OCI-LY7 (cell line): ENCODE measurements around the gene PHLDB1. TPM values are rescaled to one million over a fixed set of nuclear protein-coding genes. Genes with fewer than 3 reads are reported as not detected.

Experiments
- BruUV-seq: library from RNA; stranded (reverse); fragments of 400-500 nt; replicated peaks from 2 replicates; lab custom pipeline; 2021; lab: Mats Ljungman, UMichigan
- CTCF ChIA-PET: fragments of 300-600 bp; sonication (Branson Sonifier 250); formaldehyde crosslinking; loops from one replicate; lab custom pipeline; 2022; ENCODE audit warnings: antibody characterized with exemption; ENCODE audit not compliant: unreplicated experiment; lab: Charles Lee
- POLR2A ChIA-PET: fragments of 300-600 bp; sonication (Branson Sonifier 250); formaldehyde crosslinking; loops from one replicate; lab custom pipeline; 2022; ENCODE audit warnings: antibody characterized with exemption; lab: Charles Lee
- DNase-seq: peaks from one replicate; pipeline ENCODE4 v3.0.0-alpha.2; 2015; ENCODE audit warnings: low spot score
- H2AFZ ChIP-seq: fragments of 200-600 bp; sonication (generic), shearing (Covaris generic); 2 replicates; pipeline ENCODE4 v1.6.1; 2014; ENCODE audit warnings: mild to moderate bottlenecking, antibody characterized with exemption, low read length, moderate library complexity
- H3K27ac ChIP-seq: fragments of 200-600 bp; sonication (generic); 2 replicates; pipeline ENCODE4 v1.5.1; 2014; ENCODE audit warnings: mixed run types, low read depth, mild to moderate bottlenecking, moderate library complexity, low read length, inconsistent platforms; ENCODE audit not compliant: poor library complexity, severe bottlenecking
- H3K36me3 ChIP-seq: fragments of 200-600 bp; sonication (generic); 2 replicates; pipeline ENCODE4 v1.6.1; 2014; ENCODE audit warnings: mild to moderate bottlenecking, antibody characterized with exemption, low read length, moderate library complexity, mixed read lengths; ENCODE audit not compliant: insufficient read depth
- H3K4me1 ChIP-seq: fragments of 200-600 bp; sonication (generic); 2 replicates; pipeline ENCODE4 v1.5.1; 2014; ENCODE audit warnings: mild to moderate bottlenecking, low read length; ENCODE audit not compliant: insufficient read depth, poor library complexity, severe bottlenecking
- H3K4me2 ChIP-seq: fragments of 200-600 bp; sonication (generic); 2 replicates; pipeline ENCODE4 v1.6.1; 2014; ENCODE audit warnings: mild to moderate bottlenecking, low read length
- H3K4me3 ChIP-seq: fragments of 200-600 bp; sonication (generic); 2 replicates; pipeline ENCODE4 v1.5.1; 2014; ENCODE audit warnings: mild to moderate bottlenecking, low read depth, low read length; ENCODE audit not compliant: poor library complexity, severe bottlenecking
- H3K79me2 ChIP-seq: fragments of 200-600 bp; sonication (generic); 2 replicates; pipeline ENCODE4 v1.6.1; 2016; ENCODE audit warnings: low read depth, mild to moderate bottlenecking, low read length, moderate library complexity, mixed read lengths; ENCODE audit not compliant: insufficient read depth
- H3K9me2 ChIP-seq: fragments of 200-600 bp; sonication (generic); 2 replicates; pipeline ENCODE4 v1.6.1; 2016; ENCODE audit warnings: mild to moderate bottlenecking, low read length, mixed read lengths; ENCODE audit not compliant: insufficient read depth
- H3K9me3 ChIP-seq: fragments of 200-600 bp; sonication (generic); 2 replicates; pipeline ENCODE4 v1.6.1; 2014; ENCODE audit warnings: mild to moderate bottlenecking, mixed run types, low read length, mixed read lengths
- H4K20me1 ChIP-seq: fragments of 200-600 bp; sonication (generic); 2 replicates; pipeline ENCODE4 v1.6.1; 2014; ENCODE audit warnings: mild to moderate bottlenecking, antibody characterized with exemption, low read length, moderate library complexity, mixed read lengths; ENCODE audit not compliant: insufficient read depth
- CTCF ChIP-seq: fragments of 200-600 bp; sonication (generic); conservative IDR thresholded peaks from 2 replicates; pipeline ENCODE4 v1.5.1; 2014; ENCODE audit warnings: mild to moderate bottlenecking, antibody characterized with exemption, low read length, moderate library complexity, mixed read lengths
- EZH2phosphoT487 ChIP-seq: fragments of 200-600 bp; sonication (generic); IDR thresholded peaks from 2 replicates; pipeline ENCODE4 v1.6.1; 2018; ENCODE audit warnings: low read depth, borderline replicate concordance, mild to moderate bottlenecking, mixed run types, antibody characterized with exemption, low read length, moderate library complexity, mixed read lengths
- intact Hi-C: fragments of 100-400 bp; cut with micrococcal nuclease; formaldehyde crosslinking; loops from one replicate; pipeline ENCODE4 v1.10.0; 2022; ENCODE audit not compliant: unreplicated experiment
- total RNA-seq, 2 experiments: library from RNA; depleted of rRNA in 1 of 2; stranded (reverse); fragments of >200 nt in 1 of 2; shearing (Covaris generic) in 1 of 2; gene quantifications; 2 replicates each; pipeline ENCODE4 v1.2.3, GENCODE V29; 2014 to 2022

The PHLDB1 gene
- total RNA-seq, 2 experiments from 2014 or later: 0.19 TPM; not detected in 1

DNA sequence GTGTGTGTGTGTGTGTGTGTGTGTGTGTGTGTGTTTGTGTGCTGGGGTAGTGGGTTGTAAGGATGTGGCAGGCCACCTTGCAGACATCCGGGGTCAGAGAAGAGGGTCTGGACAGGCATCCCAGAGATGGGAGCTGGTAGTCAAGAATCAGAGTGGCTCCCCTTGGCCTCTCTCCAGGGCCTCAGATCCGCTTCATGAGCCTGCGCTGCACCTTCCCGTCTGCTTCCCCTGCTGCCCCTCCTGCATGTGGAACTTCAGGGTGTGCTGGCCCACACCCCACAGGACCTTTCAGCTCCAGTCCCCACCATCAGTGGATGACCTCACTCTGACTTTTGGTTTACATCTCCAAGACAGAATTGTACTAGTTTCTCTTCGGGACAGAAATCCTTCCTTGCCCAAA lies 40.9 kb downstream of the PHLDB1 start:
- POLR2A ChIA-PET: no interaction called here
- Histone ChIP-seq H3K27ac (no peak overlapping the region), H2AFZ (no peak overlapping the region), H3K4me1 (no peaks in the 10 kb centered on the region), H3K9me3 (no peaks in the 10 kb centered on the region), H4K20me1 (no peaks in the 10 kb centered on the region), H3K4me3 (no peak overlapping the region), H3K4me2 (no peak overlapping the region), H3K9me2 (no peaks in the 10 kb centered on the region), H3K36me3 (no peaks in the 10 kb centered on the region), H3K79me2 (no peaks in the 10 kb centered on the region)
- DNase-seq: no peak
- no TSS peak for BruUV-seq
- TF ChIP-seq EZH2phosphoT487: no peak
- no peak for TF ChIP-seq CTCF
- intact Hi-C loops: no loop called here
- CTCF ChIA-PET: no interaction called here

DNA sequence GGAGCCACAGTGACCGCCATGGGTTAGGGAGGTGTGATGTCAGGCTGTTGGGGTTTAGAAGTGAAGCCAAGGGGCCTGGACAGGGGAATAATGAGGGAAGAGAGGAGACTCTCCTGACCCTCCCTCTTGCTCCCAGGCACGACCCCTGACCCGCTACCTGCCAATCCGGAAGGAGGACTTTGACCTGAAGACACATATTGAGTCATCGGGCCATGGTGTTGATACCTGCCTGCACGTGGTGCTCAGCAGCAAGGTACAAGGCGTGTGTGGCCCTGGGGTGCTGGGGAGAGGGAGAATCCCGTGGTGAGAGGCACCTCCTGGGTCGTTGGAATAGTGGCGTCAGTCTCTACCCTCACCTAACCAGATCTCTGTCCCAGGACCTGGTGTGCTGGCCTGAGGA lies 42.5 kb downstream of the PHLDB1 start:
- Histone ChIP-seq H3K9me3 (no peaks in the 10 kb centered on the region), H4K20me1 (no peaks in the 10 kb centered on the region), H3K4me2 (no peak overlapping the region), H3K4me1 (no peaks in the 10 kb centered on the region), H3K36me3 (no peaks in the 10 kb centered on the region), H3K79me2 (no peaks in the 10 kb centered on the region), H3K4me3 (no peak overlapping the region), H3K27ac (no peak overlapping the region), H3K9me2 (no peaks in the 10 kb centered on the region), H2AFZ (no peak overlapping the region)
- ChIA-PET CTCF (no interaction called here), POLR2A (no interaction called here)
- DNase-seq: no peak
- intact Hi-C loops: no loop called here
- BruUV-seq: no TSS peak
- TF ChIP-seq EZH2phosphoT487 (no peak), CTCF (no peak)

GRCh38 chr11:118650366-118650765 lies 43.0 kb downstream of the PHLDB1 start:
- Histone ChIP-seq H3K4me3 (no peak overlapping the region), H3K4me1 (no peaks in the 10 kb centered on the region), H2AFZ (no peak overlapping the region), H3K36me3 (no peaks in the 10 kb centered on the region), H3K9me3 (no peaks in the 10 kb centered on the region), H3K27ac (no peak overlapping the region), H3K79me2 (no peaks in the 10 kb centered on the region), H3K4me2 (no peak overlapping the region), H4K20me1 (no peaks in the 10 kb centered on the region), H3K9me2 (no peaks in the 10 kb centered on the region)
- TF ChIP-seq CTCF (no peak), EZH2phosphoT487 (no peak)
- intact Hi-C loops: no loop called here
- no peak for DNase-seq
- ChIA-PET POLR2A (no interaction called here), CTCF (no interaction called here)
- no TSS peak for BruUV-seq
